Cardiac muscle cell (in vitro differentiated cells and primary cell): ENCODE measurements around the gene RBM48. TPM values are rescaled to one million over a fixed set of nuclear protein-coding genes. Genes with fewer than 3 reads are reported as not detected.

ENCODE experiments used
- DNase-seq, 2 donors: peaks; one replicate each; pipeline versions ENCODE4 v3.0.0 to v3.0.0-alpha.2; 2010 to 2017; ENCODE audit warnings: low read depth in 1 of 2, low spot score in 1 of 2
- H3K27ac ChIP-seq: fragments of 200-600 bp; sonication (generic); 2 replicates; pipeline ENCODE4 v1.5.1; 2016
- H3K27me3 ChIP-seq: fragments of 200-600 bp; sonication (generic); 2 replicates; pipeline ENCODE4 v1.6.0; 2016; ENCODE audit warnings: control low read depth
- H3K36me3 ChIP-seq: fragments of 200-600 bp; sonication (generic); 2 replicates; pipeline ENCODE4 v1.5.1; 2016; ENCODE audit warnings: control low read depth
- H3K4me1 ChIP-seq: fragments of 200-600 bp; sonication (generic); 2 replicates; pipeline ENCODE4 v1.8.1; 2017; ENCODE audit warnings: low read depth, mild to moderate bottlenecking, mixed run types
- H3K4me3 ChIP-seq: fragments of 200-600 bp; sonication (generic); 2 replicates; pipeline ENCODE4 v1.5.1; 2016; ENCODE audit warnings: mild to moderate bottlenecking
- H3K9me3 ChIP-seq: fragments of 200-600 bp; sonication (generic); 2 replicates; pipeline ENCODE4 v1.5.1; 2017; ENCODE audit warnings: low read depth, mild to moderate bottlenecking, control low read depth
- CTCF ChIP-seq: IDR thresholded peaks from 2 replicates; pipeline ENCODE4 v1.5.1; 2012; ENCODE audit warnings: low read depth, mild to moderate bottlenecking, low read length
- polyA plus RNA-seq: library from polyadenylated mRNA; unstranded; fragments of >200 nt; fragmentation: Nextera tagmentation; extraction: Ambion mirVana; gene quantifications from 2 replicates; pipeline ENCODE4 v1.2.1, GENCODE V29; 2016
- total RNA-seq: library from RNA; depleted of rRNA; stranded (reverse); fragments of >200 nt; gene quantifications from 2 replicates; pipeline ENCODE4 v1.2.3, GENCODE V29; 2016

RBM48 gene
- total and polyA plus RNA-seq, 2 experiments from 2014 or later: 8.9 to 19.5 TPM

GRCh38 chr7:92586403-92586802 is 57.8 kb downstream of the RBM48 start:
- peaks cover 7% of the 10 kb centered on the region for H3K27me3 ChIP-seq
- peaks cover 4% of the 10 kb centered on the region for H3K4me1 ChIP-seq
- no peak overlapping the region for H3K4me3 ChIP-seq
- H3K27ac ChIP-seq: no peak overlapping the region
- no peaks in the 10 kb centered on the region for H3K36me3 ChIP-seq
- peak in 1 of 2 donors; percentile 42 for DNase-seq
- H3K9me3 ChIP-seq: no peaks in the 10 kb centered on the region
- no peak for TF ChIP-seq CTCF

- H3K4me1 ChIP-seq: peaks cover 4% of the 10 kb centered on the region
- H3K27ac ChIP-seq: no peak overlapping the region
- H3K36me3 ChIP-seq: no peaks in the 10 kb centered on the region
- no peak for DNase-seq
- peaks cover 12% of the 10 kb centered on the region for H3K27me3 ChIP-seq
- no peak for TF ChIP-seq CTCF
- no peak overlapping the region for H3K4me3 ChIP-seq
- H3K9me3 ChIP-seq: no peaks in the 10 kb centered on the region
These were observed 58.2 kb downstream of the RBM48 start for GRCh38 chr7:92586841-92587240.

Other genes with a start within 250 kb of the RBM48 start
- gene GATAD1, start 81.3 kb upstream of the RBM48 start, total RNA-seq: 29.3 and 50.8 TPM in 2 replicates
- 43.0 and 53.0 TPM in 2 replicates for gene GATAD1, start 81.3 kb upstream of the RBM48 start, polyA plus RNA-seq
- not detected in 2 replicates for gene ERVW-1, start 50.8 kb upstream of the RBM48 start, total RNA-seq
- 1.2 TPM in 1 of 2 replicates, not detected in the other for gene ERVW-1, start 50.8 kb upstream of the RBM48 start, polyA plus RNA-seq
- 19.8 and 25.9 TPM in 2 replicates for gene PEX1, start 275 bp upstream of the RBM48 start, total RNA-seq
- gene PEX1, start 275 bp upstream of the RBM48 start, polyA plus RNA-seq: 20.8 and 26.3 TPM in 2 replicates
- 6.9 and 15.7 TPM in 2 replicates for gene FAM133B, start 61.6 kb downstream of the RBM48 start, total RNA-seq
- 27.6 and 29.8 TPM in 2 replicates for gene FAM133B, start 61.6 kb downstream of the RBM48 start, polyA plus RNA-seq